Measurements from ENCODE around the gene ARHGEF3. TPM values are rescaled to one million over a fixed set of nuclear protein-coding genes. Genes with fewer than 3 reads are reported as not detected.

ARHGEF3 gene
- 100 to 1,000 TPM; 102 to 103 TPM for total RNA-seq

GRCh38 chr3:56801662-56802377 lies at the start of gene ARHGEF3:
ARHGEF3 (minus strand) TSS chr3:56801949; CDS start chr3:56801798, 151 bp downstream.

GRCh38 chr3:56683122-56683817 lies 118.5 kb downstream of the ARHGEF3 start, which contains the start of gene TASOR:
TASOR (minus strand) TSS chr3:56683265; CDS start chr3:56683006, 259 bp downstream.

Other genes with a start within 250 kb of the ARHGEF3 start
- gene CCDC66, start 244.8 kb downstream of the ARHGEF3 start, total RNA-seq = 10 to 100 TPM; 32.8 to 33.8 TPM
- gene TASOR, start 118.7 kb downstream of the ARHGEF3 start, total RNA-seq = 10 to 100 TPM; 61.7 to 66.8 TPM